Measurements from ENCODE around the gene ADAMTS19. TPM values are rescaled to one million over a fixed set of nuclear protein-coding genes. Genes with fewer than 3 reads are reported as not detected.

ADAMTS19 gene
- total RNA-seq, 1 experiment from 2014 or later: 20.3 TPM

GRCh38 chr5:129717751-129718310 lies 257.7 kb downstream of the ADAMTS19 start:
- H3K27me3 ChIP-seq (ENCODE audit: insufficient read depth, low read length): no peaks in the 10 kb centered on the region
- H4K20me1 ChIP-seq (ENCODE audit: control insufficient read depth, insufficient read depth, insufficient read length): no peaks in the 10 kb centered on the region
- Mint-ChIP-seq H3K27ac (no peak overlapping the region), H3K27me3 (ENCODE audit: low read depth) (no peaks in the 10 kb centered on the region), H3K9me3 (peaks cover 0 to 2% of the 10 kb centered on the region in 2 experiments; a peak in 2 of 5 replicates), H3K36me3 (ENCODE audit: insufficient read depth in 1 of 3, low read depth in 3 of 3) (peaks cover 8 to 21% (median 19%) of the 10 kb centered on the region in 3 experiments), H3K4me1 (peaks cover 10 to 13% of the 10 kb centered on the region in 2 experiments), H3K4me3 (no peak overlapping the region)
- H2BK5ac ChIP-seq (ENCODE audit: insufficient read length, low read length): no peak overlapping the region
- H3K14ac ChIP-seq (ENCODE audit: insufficient read depth, low read length): no peak overlapping the region
- no peak overlapping the region for H2BK15ac ChIP-seq (ENCODE audit: low read depth, low read length)
- H3K9ac ChIP-seq (ENCODE audit: extremely low read depth, insufficient read length, low read length): no peak overlapping the region
- no peak overlapping the region for H2BK12ac ChIP-seq (ENCODE audit: insufficient read length, low read depth, low read length)
- H2BK120ac ChIP-seq (ENCODE audit: low read depth, low read length, poor library complexity, severe bottlenecking): no peak overlapping the region
- no peak overlapping the region for H3K4me2 ChIP-seq (ENCODE audit: insufficient read depth, insufficient read length, low read length)
- no peaks in the 10 kb centered on the region for H3K79me2 ChIP-seq (ENCODE audit: insufficient read depth, low read length)
- H3K9me3 ChIP-seq (ENCODE audit: control insufficient read depth, low read depth, low read length): no peaks in the 10 kb centered on the region
- H4K91ac ChIP-seq (ENCODE audit: insufficient read length, low read depth, low read length): no peak overlapping the region
- DNase-seq: no peak
- no peak overlapping the region for H3T11ph ChIP-seq (ENCODE audit: low read length)
- H3K23ac ChIP-seq (ENCODE audit: insufficient read length, low read depth, low read length): no peak overlapping the region
- no peak overlapping the region for H2BK20ac ChIP-seq (ENCODE audit: low read depth, low read length, poor library complexity, severe bottlenecking)
- no peaks in the 10 kb centered on the region for H3K4me1 ChIP-seq (ENCODE audit: insufficient read depth, low read length)
- no peak overlapping the region for H3K27ac ChIP-seq (ENCODE audit: insufficient read length, low read depth, low read length)
- H4K5ac ChIP-seq (ENCODE audit: insufficient read length, low read depth, low read length): no peak overlapping the region
- H3K4ac ChIP-seq (ENCODE audit: low read depth, low read length): no peak overlapping the region
- H3K79me1 ChIP-seq (ENCODE audit: insufficient read depth, low read depth, low read length, poor library complexity, severe bottlenecking): no peaks in the 10 kb centered on the region
- no peak overlapping the region for H4K8ac ChIP-seq (replicated peaks; ENCODE audit: insufficient read length, low read depth, low read length)
- no peak overlapping the region for H3K56ac ChIP-seq (ENCODE audit: insufficient read length, low read depth, low read length)
- H3K18ac ChIP-seq (ENCODE audit: insufficient read length, low read depth, low read length): no peak overlapping the region
- TF ChIP-seq CTCF (conservative IDR thresholded peaks at IDR 0.05): no peak
- no peak overlapping the region for H2AFZ ChIP-seq (ENCODE audit: low read length)
- H2AK5ac ChIP-seq (ENCODE audit: insufficient read length, low read length): no peak overlapping the region
- no peaks in the 10 kb centered on the region for H3K23me2 ChIP-seq (ENCODE audit: insufficient read length, low read depth, low read length, poor library complexity, severe bottlenecking)
